ENCODE data around the gene IER2.

GRCh38 chr19:13169769-13170168 is 19.6 kb downstream of the IER2 start:
- TF ChIP-seq EZH2 (IDR thresholded peaks at IDR 0.05; ENCODE audit: borderline replicate concordance, low read length) = no peak
- TF ChIP-seq, protein P1, sequence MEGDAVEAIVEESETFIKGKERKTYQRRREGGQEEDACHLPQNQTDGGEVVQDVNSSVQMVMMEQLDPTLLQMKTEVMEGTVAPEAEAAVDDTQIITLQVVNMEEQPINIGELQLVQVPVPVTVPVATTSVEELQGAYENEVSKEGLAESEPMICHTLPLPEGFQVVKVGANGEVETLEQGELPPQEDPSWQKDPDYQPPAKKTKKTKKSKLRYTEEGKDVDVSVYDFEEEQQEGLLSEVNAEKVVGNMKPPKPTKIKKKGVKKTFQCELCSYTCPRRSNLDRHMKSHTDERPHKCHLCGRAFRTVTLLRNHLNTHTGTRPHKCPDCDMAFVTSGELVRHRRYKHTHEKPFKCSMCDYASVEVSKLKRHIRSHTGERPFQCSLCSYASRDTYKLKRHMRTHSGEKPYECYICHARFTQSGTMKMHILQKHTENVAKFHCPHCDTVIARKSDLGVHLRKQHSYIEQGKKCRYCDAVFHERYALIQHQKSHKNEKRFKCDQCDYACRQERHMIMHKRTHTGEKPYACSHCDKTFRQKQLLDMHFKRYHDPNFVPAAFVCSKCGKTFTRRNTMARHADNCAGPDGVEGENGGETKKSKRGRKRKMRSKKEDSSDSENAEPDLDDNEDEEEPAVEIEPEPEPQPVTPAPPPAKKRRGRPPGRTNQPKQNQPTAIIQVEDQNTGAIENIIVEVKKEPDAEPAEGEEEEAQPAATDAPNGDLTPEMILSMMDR (IDR thresholded peaks at IDR 0.05; ENCODE audit: low read length) = no peak
